HL-60 (cell line): ENCODE data around the gene DLG5.

Experiments used
- DNase-seq, 2 experiments: peaks; one replicate each; pipeline ENCODE4 v3.0.0-alpha.2; 2010 to 2020; ENCODE audit warnings: low read depth in 1 of 2, low spot score in 1 of 2
- H3K27ac ChIP-seq: fragments of 250-450 bp; sonication (Bioruptor Pico); replicated peaks from 2 replicates; pipeline ENCODE4 v1.5.1; 2020; ENCODE audit warnings: mild to moderate bottlenecking, moderate library complexity
- H3K27me3 ChIP-seq: fragments of 250-450 bp; sonication (Bioruptor Pico); 2 replicates; pipeline ENCODE4 v1.5.1; 2021; ENCODE audit warnings: mild to moderate bottlenecking, moderate library complexity; ENCODE audit not compliant: insufficient read depth, poor library complexity, severe bottlenecking
- H3K4me3 ChIP-seq: replicated peaks from 2 replicates; pipeline ENCODE4 v1.5.1; 2011; ENCODE audit warnings: mild to moderate bottlenecking, control low read depth, low read length; ENCODE audit not compliant: insufficient read depth
- GABPA ChIP-seq: IDR thresholded peaks from 2 replicates; pipeline ENCODE4 v1.6.1; 2012; ENCODE audit warnings: low read depth
- POLR2AphosphoS5 ChIP-seq: IDR thresholded peaks from 2 replicates; pipeline ENCODE4 v1.6.1; 2012; ENCODE audit warnings: low read depth
- SPI1 ChIP-seq: IDR thresholded peaks from 2 replicates; pipeline ENCODE4 v1.6.1; 2012; ENCODE audit warnings: low read depth, mild to moderate bottlenecking, borderline replicate concordance
- TF ChIP-seq, protein P1 (sequence below): IDR thresholded peaks from one replicate; pipeline ENCODE4 v1.5.1; 2011; ENCODE audit warnings: low read length, control low read depth, inconsistent platforms; ENCODE audit not compliant: insufficient read depth
- TF ChIP-seq, protein P2 (sequence below): IDR thresholded peaks from 2 replicates; pipeline ENCODE4 v1.6.1; 2012; ENCODE audit warnings: low read depth; ENCODE audit not compliant: insufficient replicate concordance

DLG5 gene

DNA sequence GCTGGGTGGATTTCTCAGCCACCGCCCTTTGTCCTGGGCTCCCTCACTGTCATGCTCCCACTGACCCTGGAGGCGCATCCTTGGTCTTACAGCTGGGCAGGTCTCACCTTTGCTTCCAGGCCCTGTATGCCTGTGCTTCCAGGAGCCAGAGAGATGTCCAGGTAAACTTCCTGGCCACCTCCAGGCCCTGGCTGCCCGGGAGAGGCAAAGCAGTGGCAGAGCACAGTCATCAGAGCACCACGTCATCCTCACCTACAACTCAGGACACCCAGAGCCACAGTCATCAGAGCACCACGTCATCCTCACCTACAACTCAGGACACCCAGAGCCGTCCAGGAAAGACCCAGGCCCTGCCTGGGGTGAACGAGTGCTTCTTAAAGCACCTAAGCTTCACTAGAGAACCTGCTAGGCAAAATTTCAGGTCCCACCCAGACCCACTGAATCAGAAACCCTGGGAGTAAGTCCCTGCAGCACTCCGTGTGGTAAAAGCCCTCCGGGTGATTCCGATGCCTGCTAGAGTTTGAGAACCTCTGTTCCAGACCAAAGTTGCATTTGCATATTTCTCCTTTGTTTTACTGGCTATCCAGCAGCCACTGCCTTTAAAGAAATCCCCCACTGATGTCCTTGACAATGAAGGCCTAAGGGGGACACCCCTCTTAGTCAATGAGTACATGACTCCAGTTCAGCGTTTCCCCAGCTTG, 62.3 kb downstream of the DLG5 start:
- no peak for DNase-seq
- TF ChIP-seq, protein P1, sequence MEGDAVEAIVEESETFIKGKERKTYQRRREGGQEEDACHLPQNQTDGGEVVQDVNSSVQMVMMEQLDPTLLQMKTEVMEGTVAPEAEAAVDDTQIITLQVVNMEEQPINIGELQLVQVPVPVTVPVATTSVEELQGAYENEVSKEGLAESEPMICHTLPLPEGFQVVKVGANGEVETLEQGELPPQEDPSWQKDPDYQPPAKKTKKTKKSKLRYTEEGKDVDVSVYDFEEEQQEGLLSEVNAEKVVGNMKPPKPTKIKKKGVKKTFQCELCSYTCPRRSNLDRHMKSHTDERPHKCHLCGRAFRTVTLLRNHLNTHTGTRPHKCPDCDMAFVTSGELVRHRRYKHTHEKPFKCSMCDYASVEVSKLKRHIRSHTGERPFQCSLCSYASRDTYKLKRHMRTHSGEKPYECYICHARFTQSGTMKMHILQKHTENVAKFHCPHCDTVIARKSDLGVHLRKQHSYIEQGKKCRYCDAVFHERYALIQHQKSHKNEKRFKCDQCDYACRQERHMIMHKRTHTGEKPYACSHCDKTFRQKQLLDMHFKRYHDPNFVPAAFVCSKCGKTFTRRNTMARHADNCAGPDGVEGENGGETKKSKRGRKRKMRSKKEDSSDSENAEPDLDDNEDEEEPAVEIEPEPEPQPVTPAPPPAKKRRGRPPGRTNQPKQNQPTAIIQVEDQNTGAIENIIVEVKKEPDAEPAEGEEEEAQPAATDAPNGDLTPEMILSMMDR = no peak
- TF ChIP-seq GABPA (no peak), SPI1 (no peak), POLR2AphosphoS5 (no peak)
- TF ChIP-seq, protein P2, sequence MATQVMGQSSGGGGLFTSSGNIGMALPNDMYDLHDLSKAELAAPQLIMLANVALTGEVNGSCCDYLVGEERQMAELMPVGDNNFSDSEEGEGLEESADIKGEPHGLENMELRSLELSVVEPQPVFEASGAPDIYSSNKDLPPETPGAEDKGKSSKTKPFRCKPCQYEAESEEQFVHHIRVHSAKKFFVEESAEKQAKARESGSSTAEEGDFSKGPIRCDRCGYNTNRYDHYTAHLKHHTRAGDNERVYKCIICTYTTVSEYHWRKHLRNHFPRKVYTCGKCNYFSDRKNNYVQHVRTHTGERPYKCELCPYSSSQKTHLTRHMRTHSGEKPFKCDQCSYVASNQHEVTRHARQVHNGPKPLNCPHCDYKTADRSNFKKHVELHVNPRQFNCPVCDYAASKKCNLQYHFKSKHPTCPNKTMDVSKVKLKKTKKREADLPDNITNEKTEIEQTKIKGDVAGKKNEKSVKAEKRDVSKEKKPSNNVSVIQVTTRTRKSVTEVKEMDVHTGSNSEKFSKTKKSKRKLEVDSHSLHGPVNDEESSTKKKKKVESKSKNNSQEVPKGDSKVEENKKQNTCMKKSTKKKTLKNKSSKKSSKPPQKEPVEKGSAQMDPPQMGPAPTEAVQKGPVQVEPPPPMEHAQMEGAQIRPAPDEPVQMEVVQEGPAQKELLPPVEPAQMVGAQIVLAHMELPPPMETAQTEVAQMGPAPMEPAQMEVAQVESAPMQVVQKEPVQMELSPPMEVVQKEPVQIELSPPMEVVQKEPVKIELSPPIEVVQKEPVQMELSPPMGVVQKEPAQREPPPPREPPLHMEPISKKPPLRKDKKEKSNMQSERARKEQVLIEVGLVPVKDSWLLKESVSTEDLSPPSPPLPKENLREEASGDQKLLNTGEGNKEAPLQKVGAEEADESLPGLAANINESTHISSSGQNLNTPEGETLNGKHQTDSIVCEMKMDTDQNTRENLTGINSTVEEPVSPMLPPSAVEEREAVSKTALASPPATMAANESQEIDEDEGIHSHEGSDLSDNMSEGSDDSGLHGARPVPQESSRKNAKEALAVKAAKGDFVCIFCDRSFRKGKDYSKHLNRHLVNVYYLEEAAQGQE = no peak
- no peak overlapping the region for H3K4me3 ChIP-seq
- H3K27me3 ChIP-seq = no peaks in the 10 kb centered on the region
- H3K27ac ChIP-seq = no peak overlapping the region

DNA sequence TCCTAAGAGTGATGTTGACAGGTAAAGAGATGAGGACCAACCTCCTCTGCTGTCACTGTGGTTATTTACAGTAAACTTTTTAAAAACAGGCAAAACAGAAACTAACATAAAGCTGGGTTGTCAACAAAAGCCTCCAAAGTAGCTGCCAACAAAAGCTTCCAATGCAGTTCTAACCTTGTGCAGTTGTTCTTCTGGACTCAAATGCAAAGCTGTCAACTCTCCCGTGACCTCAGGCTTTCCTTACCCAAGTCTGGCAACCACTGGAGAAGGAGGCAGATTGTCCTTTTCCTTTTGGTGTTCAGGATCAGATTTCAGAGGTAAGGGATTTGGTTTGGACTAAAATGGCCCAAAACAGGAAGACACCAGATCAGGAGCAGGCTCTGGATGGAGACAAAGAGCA, 63.1 kb downstream of the DLG5 start:
- Histone ChIP-seq H3K27ac (no peak overlapping the region), H3K27me3 (no peaks in the 10 kb centered on the region), H3K4me3 (no peak overlapping the region)
- TF ChIP-seq GABPA = no peak
- TF ChIP-seq SPI1 = no peak
- TF ChIP-seq, protein P2 = no peak
- TF ChIP-seq, protein P1 = no peak
- no peak for TF ChIP-seq POLR2AphosphoS5
- no peak for DNase-seq

DNA sequence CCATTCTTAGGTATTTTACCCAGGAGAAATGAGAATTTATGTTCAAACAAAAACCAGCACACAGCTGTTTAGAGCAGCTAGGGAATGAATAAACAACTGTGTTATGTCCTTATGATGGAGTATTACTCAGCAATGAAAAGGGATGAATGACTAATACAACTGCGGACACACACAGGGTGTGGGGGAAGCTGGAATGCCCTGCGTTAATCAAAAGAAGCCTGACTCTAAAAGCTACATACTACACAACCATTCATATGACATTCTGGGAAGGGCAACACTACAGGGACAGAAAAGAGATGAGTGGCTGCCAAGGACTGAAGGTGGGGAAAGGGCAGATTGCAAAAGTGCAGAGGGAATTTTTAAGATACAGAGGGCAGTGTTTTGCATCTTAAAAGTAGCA, 64.0 kb downstream of the DLG5 start:
- H3K27ac ChIP-seq = no peak overlapping the region
- H3K27me3 ChIP-seq = no peaks in the 10 kb centered on the region
- TF ChIP-seq GABPA = no peak
- H3K4me3 ChIP-seq = no peak overlapping the region
- DNase-seq = no peak

DNA sequence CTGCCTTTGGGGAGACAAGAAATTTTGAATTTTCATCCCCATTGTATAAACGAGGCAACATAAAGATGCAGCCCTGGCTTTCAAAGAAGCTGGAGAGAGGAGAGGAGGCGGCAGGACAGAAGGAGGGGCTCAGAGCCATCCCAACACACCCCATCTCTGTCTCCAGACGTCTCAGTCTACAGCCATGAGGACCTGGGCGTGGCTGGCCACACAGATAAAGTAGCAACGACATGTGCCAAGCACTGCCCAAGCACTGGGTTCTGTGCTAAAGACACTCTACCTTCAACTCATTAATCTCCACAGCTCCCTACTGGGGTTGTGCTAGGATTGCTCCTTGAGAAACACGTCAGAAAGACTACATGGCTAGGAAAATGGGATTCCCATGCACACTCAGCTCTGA, 65.2 kb downstream of the DLG5 start:
- DNase-seq = no peak
- H3K27ac ChIP-seq = no peak overlapping the region
- no peaks in the 10 kb centered on the region for H3K27me3 ChIP-seq
- H3K4me3 ChIP-seq = no peak overlapping the region
- TF ChIP-seq, protein P1 = no peak
- TF ChIP-seq POLR2AphosphoS5 (no peak), GABPA (no peak), SPI1 (no peak)
- TF ChIP-seq, protein P2 = no peak
